ENCODE data around the gene SLC3A2.

SLC3A2 gene

GRCh38 chr11:62880231-62880802 is 379 bp upstream of the SLC3A2 start:
- peak; percentile 7 to 16 for DNase-seq (ENCODE audit: low read depth in 1 of 2, low spot score in 1 of 2)

DNA sequence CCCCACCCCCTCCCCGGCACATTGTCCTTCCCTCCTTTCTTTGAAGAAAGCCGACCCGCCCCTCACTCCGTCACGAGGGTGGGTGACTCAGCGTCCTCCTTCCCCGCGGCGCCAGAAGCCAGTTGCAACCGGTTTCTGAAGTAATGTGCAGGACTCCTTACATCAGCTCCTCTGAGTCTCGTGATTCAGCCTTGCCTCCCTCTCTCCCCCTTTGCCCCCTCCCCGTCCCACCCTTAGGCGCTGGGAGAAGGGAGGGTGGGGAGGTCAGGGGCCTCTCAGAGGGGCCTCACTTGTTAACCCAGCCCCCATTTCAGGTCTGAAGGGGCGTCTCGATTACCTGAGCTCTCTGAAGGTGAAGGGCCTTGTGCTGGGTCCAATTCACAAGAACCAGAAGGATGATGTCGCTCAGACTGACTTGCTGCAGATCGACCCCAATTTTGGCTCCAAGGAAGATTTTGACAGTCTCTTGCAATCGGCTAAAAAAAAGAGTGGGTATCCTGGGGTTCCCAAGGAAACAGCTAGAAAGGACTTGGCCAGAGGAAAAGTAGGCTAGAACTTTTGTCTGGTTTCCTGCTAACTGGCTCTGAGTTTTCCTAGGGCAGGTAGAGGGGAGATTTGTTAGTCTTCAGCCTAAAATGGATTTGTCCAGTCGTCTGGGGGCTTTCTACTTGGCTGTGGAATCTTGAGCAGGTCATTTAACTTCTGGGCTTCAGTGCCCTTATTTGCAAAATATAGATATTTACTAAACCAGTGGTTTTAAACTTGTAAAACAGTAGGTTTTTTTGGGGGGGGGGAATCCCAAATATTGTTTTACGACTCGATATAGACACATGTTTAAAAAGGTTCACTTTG is 1.1 kb downstream of the SLC3A2 start:
- peak; percentile 89 to 91 for DNase-seq (ENCODE audit: low read depth in 1 of 2, low spot score in 1 of 2)

- no peak for DNase-seq (ENCODE audit: low read depth in 1 of 2, low spot score in 1 of 2)
These were observed 1.7 kb downstream of the SLC3A2 start for GRCh38 chr11:62882431-62882749.

DNA sequence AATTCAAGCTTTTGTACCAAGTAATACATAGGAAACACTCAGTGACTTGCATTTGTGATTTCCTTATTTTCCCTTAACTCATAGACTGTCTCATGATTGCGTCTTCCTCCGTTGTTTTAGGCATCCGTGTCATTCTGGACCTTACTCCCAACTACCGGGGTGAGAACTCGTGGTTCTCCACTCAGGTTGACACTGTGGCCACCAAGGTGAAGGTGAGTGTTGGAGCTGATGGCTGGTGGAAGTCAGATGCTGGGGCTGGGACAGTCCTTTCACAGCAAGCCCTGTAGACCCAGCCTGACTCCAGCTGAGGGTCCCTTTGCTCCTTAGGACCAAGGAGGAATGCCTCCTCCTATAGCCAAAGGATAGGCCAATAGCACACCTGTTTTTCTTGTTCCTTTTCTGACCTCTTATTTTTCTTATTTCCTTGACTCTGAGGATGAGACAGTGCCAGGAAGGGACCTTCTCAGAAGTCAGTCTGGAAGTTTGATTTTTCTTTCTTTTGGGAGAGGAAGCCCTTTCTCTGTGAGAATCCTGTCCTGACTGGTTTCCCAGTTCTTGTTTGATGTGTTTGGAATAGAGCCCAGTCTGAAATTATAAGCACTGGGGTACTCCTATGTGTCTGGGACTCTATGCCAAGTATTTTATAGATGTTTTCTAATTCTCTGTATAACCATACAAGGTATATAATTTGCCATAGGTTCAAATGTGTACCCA is 2.2 kb downstream of the SLC3A2 start:
- no peak for DNase-seq (ENCODE audit: low read depth in 1 of 2, low spot score in 1 of 2)

DNA sequence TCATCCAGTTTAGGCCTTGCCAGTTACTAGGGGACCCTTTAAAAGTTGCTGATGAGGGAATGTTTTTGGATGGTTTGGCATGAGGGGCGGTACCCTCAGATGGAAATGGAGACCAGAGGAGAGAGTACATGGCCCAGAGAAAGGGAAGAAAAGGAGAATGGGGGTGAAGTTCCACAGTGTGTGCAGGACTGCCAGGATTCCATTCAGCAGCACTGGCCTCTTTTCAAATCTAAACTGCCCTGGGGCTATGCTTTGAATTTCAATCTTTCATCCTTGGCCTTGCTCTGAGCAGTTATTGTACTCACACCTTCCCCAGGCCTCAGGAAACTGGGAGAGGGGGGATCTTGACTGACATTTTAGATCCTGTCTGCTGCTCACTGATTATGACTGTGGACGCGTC is 3.0 kb downstream of the SLC3A2 start:
- DNase-seq (ENCODE audit: low read depth in 1 of 2, low spot score in 1 of 2): no peak

GRCh38 chr11:62885137-62885750 is 4.5 kb downstream of the SLC3A2 start:
- DNase-seq (ENCODE audit: low read depth in 1 of 2, low spot score in 1 of 2): no peak

DNA sequence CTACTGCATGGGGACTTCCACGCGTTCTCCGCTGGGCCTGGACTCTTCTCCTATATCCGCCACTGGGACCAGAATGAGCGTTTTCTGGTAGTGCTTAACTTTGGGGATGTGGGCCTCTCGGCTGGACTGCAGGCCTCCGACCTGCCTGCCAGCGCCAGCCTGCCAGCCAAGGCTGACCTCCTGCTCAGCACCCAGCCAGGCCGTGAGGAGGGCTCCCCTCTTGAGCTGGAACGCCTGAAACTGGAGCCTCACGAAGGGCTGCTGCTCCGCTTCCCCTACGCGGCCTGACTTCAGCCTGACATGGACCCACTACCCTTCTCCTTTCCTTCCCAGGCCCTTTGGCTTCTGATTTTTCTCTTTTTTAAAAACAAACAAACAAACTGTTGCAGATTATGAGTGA is 7.7 kb downstream of the SLC3A2 start:
- no peak for DNase-seq (ENCODE audit: low read depth in 1 of 2, low spot score in 1 of 2)

DNA sequence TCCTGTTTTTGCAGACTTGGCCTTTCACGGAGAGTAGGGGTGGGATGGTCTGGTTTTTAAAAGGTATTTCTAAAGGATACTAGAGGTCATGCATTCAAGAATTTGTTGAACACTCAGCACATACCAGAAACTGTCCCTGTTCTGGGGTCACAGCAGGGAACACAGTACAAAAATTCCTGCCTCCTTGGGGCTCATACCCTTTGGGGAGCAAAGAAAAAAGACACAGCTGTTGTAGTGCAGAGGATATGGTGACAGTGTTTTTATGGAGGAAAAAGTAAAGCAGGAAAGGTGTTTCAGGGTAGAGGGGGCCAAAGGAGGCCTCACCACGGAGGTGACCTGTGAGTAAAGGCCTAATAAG is 8.4 kb downstream of the SLC3A2 start:
- no peak for DNase-seq (ENCODE audit: low read depth in 1 of 2, low spot score in 1 of 2)

GRCh38 chr11:62889484-62890437 is 9.1 kb downstream of the SLC3A2 start:
- DNase-seq (ENCODE audit: low read depth in 1 of 2, low spot score in 1 of 2): no peak

GRCh38 chr11:62892077-62892922 is 11.6 kb downstream of the SLC3A2 start:
- DNase-seq (ENCODE audit: low read depth in 1 of 2, low spot score in 1 of 2): no peak

- no peak for DNase-seq (ENCODE audit: low read depth in 1 of 2, low spot score in 1 of 2)
These were observed 14.8 kb downstream of the SLC3A2 start for GRCh38 chr11:62895501-62895900.

GRCh38 chr11:62896049-62896448 is 15.4 kb downstream of the SLC3A2 start:
- no peak for DNase-seq (ENCODE audit: low read depth in 1 of 2, low spot score in 1 of 2)

- no peak for DNase-seq (ENCODE audit: low read depth in 1 of 2, low spot score in 1 of 2)
These were observed 16.6 kb downstream of the SLC3A2 start for GRCh38 chr11:62897311-62897710.

- DNase-seq (ENCODE audit: low read depth in 1 of 2, low spot score in 1 of 2): no peak
These were observed 17.3 kb downstream of the SLC3A2 start for GRCh38 chr11:62898027-62898426.

DNA sequence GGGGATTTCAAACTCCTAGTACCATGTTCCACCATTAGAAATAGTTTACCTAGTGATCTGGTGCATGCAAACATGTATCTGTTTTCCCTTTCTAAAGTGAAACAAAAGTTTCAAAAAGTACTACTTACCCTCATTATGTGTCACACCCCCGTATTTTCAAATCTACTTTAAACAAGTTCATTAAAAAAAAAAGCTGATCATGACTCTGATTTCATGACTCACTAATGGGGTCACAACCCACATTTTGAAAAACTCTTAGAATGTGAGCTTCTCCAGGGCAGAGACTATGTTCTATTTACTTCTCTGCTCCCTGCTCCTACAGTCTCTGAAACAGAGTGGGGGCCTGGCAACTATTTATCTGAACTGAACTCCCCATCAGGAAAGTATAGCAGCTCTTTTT is 22.2 kb downstream of the SLC3A2 start:
- DNase-seq (ENCODE audit: low read depth in 1 of 2, low spot score in 1 of 2): no peak

- no peak for DNase-seq (ENCODE audit: low read depth in 1 of 2, low spot score in 1 of 2)
These were observed 24.6 kb downstream of the SLC3A2 start for GRCh38 chr11:62905296-62905695.

DNA sequence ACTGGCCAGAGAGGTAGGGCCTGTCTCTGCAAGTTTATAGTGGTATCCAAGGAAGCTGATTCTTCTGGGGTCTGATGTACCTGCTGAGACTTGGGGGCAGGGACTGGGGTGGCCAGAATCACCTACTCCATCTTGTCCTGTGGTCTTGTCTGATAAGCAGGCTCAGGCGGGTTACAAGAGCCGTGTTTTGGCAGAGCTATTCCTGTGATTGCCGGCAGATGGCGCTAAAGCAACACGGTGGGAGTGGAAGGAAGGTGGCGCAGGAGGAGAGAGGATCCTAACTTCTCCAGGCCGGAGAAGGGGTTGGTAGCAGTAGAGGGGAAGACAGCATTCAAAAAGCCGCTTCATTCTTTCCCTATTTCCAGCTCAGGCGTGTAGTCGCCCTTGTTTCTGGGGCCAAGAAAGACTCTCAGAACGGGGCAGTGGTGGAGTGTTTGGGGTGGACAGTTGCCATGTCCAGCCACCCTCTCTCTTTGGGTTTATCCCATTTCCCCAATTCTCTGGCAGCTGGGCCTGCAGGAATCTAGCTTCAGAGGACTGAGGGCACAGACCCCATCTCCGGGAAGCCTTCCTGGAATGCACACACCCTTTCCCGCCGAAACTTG is 25.3 kb downstream of the SLC3A2 start:
- DNase-seq (ENCODE audit: low read depth in 1 of 2, low spot score in 1 of 2): peak; percentile 63 to 68

DNA sequence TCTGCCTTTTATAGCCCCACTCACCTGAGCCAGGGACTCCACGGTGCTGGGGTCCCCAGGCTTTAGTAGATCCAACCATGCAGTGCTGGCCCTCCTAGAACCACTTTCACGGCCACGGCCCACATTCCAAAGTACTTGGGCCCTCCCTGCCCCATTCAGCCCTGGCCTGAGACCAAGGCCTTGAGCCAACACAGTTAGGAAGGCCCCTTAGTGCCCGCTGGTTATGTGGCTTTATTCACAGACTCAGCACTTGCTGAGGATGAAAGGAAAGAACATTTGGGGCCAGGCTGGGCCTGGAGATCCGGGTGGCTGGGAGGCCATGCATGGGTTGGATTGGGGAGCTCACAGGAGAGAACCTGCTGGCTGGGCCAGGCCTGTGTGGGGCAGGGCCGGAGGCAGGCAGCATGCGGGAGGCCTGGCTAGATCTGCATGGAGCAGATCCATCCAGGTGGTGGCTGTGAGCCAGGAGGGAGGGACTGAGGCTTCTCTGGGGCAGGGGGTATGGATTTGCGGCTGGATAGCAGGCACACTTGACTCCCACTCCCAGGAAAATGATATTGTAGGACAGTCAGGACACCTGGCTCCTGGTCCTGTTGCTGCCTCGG is 27.9 kb downstream of the SLC3A2 start:
- DNase-seq (ENCODE audit: low read depth in 1 of 2, low spot score in 1 of 2): no peak

Data from activated T-helper 1 cell treated with anti-CD3 and anti-CD28 coated beads, Interleukin-2, amount 50 U/mL, for 16 hours (primary cell).